ENCODE data around the gene RGS6.

The RGS6 gene

DNA sequence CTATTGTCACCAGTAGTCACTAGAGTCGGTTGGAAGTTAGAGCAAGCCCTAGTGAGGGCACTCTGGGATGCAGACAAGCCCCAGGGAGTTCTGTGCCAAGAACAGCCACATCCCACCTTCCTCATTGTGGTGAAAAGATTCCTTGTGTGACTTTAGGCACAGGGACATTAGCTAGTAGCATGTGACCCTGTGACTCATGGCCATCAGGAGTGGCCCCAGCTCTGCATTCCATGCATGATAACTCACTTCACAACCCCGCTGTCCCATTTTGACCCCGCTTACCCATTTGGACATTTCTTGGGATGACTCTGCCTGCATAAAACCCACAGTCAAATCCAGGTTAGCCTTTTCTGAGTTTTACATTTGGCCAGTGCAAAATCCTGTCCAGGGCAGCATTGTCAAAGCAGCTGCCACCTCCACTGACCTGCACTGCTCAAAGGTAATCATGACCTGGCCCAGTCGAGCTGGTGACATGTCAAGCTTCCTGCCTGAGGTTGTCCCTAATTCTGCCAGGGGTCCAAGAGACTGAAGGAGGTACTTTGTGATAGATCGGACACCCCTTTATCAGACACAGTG is 531.1 kb downstream of the RGS6 start:
- no peaks in the 10 kb centered on the region for H3K9me3 ChIP-seq
- H3K36me3 ChIP-seq = no peaks in the 10 kb centered on the region
- no peaks in the 10 kb centered on the region for H3K27me3 ChIP-seq
- H3K27ac ChIP-seq = no peak overlapping the region
- H3K4me3 ChIP-seq (ENCODE audit: low read depth in 1 of 2, low read length in 1 of 2) = no peak overlapping the region
- TF ChIP-seq, protein P1, sequence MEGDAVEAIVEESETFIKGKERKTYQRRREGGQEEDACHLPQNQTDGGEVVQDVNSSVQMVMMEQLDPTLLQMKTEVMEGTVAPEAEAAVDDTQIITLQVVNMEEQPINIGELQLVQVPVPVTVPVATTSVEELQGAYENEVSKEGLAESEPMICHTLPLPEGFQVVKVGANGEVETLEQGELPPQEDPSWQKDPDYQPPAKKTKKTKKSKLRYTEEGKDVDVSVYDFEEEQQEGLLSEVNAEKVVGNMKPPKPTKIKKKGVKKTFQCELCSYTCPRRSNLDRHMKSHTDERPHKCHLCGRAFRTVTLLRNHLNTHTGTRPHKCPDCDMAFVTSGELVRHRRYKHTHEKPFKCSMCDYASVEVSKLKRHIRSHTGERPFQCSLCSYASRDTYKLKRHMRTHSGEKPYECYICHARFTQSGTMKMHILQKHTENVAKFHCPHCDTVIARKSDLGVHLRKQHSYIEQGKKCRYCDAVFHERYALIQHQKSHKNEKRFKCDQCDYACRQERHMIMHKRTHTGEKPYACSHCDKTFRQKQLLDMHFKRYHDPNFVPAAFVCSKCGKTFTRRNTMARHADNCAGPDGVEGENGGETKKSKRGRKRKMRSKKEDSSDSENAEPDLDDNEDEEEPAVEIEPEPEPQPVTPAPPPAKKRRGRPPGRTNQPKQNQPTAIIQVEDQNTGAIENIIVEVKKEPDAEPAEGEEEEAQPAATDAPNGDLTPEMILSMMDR (IDR thresholded peaks at IDR 0.05) = no peak
- no peaks in the 10 kb centered on the region for H3K4me1 ChIP-seq (ENCODE audit: control insufficient read depth in 1 of 2, insufficient read depth in 1 of 2, low read depth in 1 of 2, low read length in 1 of 2)

DNA sequence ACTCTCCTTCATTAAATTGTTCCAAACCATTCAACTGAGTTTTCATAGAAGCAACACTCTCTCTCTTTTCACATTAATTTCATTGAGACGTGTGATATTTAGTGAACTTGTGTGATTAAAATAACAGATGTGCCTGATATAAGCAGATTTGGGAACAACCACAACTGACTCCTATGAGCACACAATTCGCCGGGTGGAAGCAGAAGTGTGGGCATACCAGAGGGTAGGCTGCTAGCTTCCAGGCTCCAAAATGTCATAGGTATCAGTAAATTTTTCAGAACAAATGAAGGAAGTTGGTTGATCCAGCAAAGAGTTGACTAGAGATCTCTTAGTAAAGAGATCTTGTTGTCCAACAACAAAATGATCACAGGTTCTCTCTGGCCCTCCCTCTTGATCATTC is 532.0 kb downstream of the RGS6 start:
- TF ChIP-seq, protein P1 (IDR thresholded peaks at IDR 0.05) = no peak
- H3K4me3 ChIP-seq (ENCODE audit: low read depth in 1 of 2, low read length in 1 of 2) = no peak overlapping the region
- no peak overlapping the region for H3K27ac ChIP-seq
- H3K4me1 ChIP-seq (ENCODE audit: control insufficient read depth in 1 of 2, insufficient read depth in 1 of 2, low read depth in 1 of 2, low read length in 1 of 2) = no peaks in the 10 kb centered on the region
- H3K36me3 ChIP-seq = no peaks in the 10 kb centered on the region
- H3K9me3 ChIP-seq = no peaks in the 10 kb centered on the region
- no peaks in the 10 kb centered on the region for H3K27me3 ChIP-seq

DNA sequence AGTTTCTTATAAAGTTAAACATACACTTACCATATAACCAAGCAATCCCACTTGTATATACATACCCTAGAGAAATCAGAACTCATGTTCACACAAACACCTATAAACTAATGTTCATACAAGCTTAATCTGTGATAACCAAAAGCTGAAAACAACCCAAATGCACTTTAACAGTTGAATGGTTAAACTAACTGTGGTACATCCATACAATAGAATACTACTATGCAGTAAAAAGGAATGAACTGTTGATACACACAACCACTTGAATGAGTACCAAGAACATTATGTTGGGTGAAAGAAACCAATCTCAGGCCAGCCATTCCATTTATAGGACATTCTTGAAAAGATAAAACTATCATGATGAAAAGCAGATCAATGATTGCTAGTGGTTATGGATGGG is 534.1 kb downstream of the RGS6 start:
- TF ChIP-seq, protein P1 (IDR thresholded peaks at IDR 0.05) = no peak
- Histone ChIP-seq H3K27ac (no peak overlapping the region), H3K4me1 (ENCODE audit: control insufficient read depth in 1 of 2, insufficient read depth in 1 of 2, low read depth in 1 of 2, low read length in 1 of 2) (no peaks in the 10 kb centered on the region), H3K27me3 (no peaks in the 10 kb centered on the region), H3K36me3 (no peaks in the 10 kb centered on the region), H3K9me3 (no peaks in the 10 kb centered on the region), H3K4me3 (ENCODE audit: low read depth in 1 of 2, low read length in 1 of 2) (no peak overlapping the region)

DNA sequence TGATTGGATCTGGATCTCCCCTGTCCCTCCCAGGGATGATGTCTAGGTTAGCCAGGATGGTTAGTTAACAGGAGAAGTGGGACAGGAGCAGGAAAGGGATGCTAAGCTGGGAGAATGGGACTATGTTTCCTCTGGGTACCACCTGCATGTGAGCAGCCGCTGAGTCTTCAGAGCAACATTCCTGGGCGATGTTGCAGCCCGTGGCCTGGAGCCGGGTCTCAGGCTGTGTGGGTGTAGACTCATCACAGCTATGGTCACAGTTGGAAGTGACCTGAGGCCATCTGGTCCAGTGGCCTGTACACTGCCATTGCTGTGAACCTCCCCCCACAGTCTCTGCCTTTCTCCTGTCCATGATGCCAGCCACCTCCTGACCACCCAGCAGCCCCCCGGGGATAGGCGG is 539.1 kb downstream of the RGS6 start:
- Histone ChIP-seq H3K4me3 (ENCODE audit: low read depth in 1 of 2, low read length in 1 of 2) (no peak overlapping the region), H3K9me3 (no peaks in the 10 kb centered on the region), H3K36me3 (no peaks in the 10 kb centered on the region), H3K27me3 (peaks cover under 1% of the 10 kb centered on the region), H3K4me1 (ENCODE audit: control insufficient read depth in 1 of 2, insufficient read depth in 1 of 2, low read depth in 1 of 2, low read length in 1 of 2) (no peaks in the 10 kb centered on the region), H3K27ac (no peak overlapping the region)
- TF ChIP-seq, protein P1 (IDR thresholded peaks at IDR 0.05) = no peak

DNA sequence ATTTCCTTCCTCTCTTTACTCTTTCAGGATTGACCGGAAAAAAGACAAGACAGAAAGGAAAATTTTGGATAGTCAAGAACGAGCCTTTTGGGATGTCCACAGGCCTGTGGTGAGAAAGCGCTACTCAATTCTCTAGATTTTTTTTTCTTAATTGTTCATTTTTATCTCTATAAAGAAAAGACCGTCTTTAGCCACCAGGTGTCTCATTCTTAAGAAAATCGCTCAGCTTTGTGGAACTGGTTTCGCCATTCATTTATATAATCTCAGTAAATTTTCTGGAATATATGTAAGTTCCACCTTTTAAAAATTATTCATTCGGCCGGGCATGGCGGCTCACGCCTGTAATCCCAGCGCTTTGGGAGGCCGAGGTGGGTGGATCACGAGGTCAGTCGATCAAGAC is 540.6 kb downstream of the RGS6 start:
- TF ChIP-seq, protein P1 (IDR thresholded peaks at IDR 0.05) = no peak

More for the DNA sequence above, 540.6 kb downstream of the RGS6 start:
- no peak overlapping the region for H3K4me3 ChIP-seq (ENCODE audit: low read depth in 1 of 2, low read length in 1 of 2)
- H3K27me3 ChIP-seq = peaks cover 11% of the 10 kb centered on the region
- H3K4me1 ChIP-seq (ENCODE audit: control insufficient read depth in 1 of 2, insufficient read depth in 1 of 2, low read depth in 1 of 2, low read length in 1 of 2) = no peaks in the 10 kb centered on the region
- no peaks in the 10 kb centered on the region for H3K36me3 ChIP-seq
- H3K9me3 ChIP-seq = no peaks in the 10 kb centered on the region
- no peak overlapping the region for H3K27ac ChIP-seq

All from neutrophil (primary cell).